ENCODE measurements around the gene DHX30.
A peak's percentile ranks its signal among the peaks of the same experiment; 100 is the strongest.

Gene DHX30

GRCh38 chr3:47781685-47782445, 21.1 kb upstream of the DHX30 start, which contains the start of gene SMARCC1:
Gene SMARCC1 (minus strand): TSS chr3:47781893. CDS start chr3:47781797, 96 bp downstream.
- peak; percentile 99 for DNase-seq (ENCODE audit: extremely low read depth, insufficient read length)

GRCh38 chr3:47782446-47783308, 20.3 kb upstream of the DHX30 start:
- DNase-seq (ENCODE audit: extremely low read depth, insufficient read length) = peak; percentile 37
- H3K4me3 ChIP-seq (replicated peaks; ENCODE audit: low read depth, low read length) = peak overlapping the region; percentile 95
- TF ChIP-seq CTCF (IDR thresholded peaks at IDR 0.05; ENCODE audit: insufficient read depth, low read length, poor library complexity, severe bottlenecking) = no peak
- H3K36me3 ChIP-seq (ENCODE audit: control insufficient read depth, insufficient read depth, low read length) = no peaks in the 10 kb centered on the region
- H3K27me3 ChIP-seq (replicated peaks; ENCODE audit: control insufficient read depth, insufficient read depth, low read length) = no peaks in the 10 kb centered on the region

More at GRCh38 chr3:47781685-47782445, 21.1 kb upstream of the DHX30 start, which contains the start of gene SMARCC1:
- no peak for TF ChIP-seq CTCF (IDR thresholded peaks at IDR 0.05; ENCODE audit: insufficient read depth, low read length, poor library complexity, severe bottlenecking)
- no peaks in the 10 kb centered on the region; the same call in 1 of the 2 replicates for H3K36me3 ChIP-seq (ENCODE audit: control insufficient read depth, insufficient read depth, low read length)
- H3K27me3 ChIP-seq (replicated peaks; ENCODE audit: control insufficient read depth, insufficient read depth, low read length) = no peaks in the 10 kb centered on the region
- H3K4me3 ChIP-seq (replicated peaks; ENCODE audit: low read depth, low read length) = peak within 1 kb of the TSS; percentile 95

DNA sequence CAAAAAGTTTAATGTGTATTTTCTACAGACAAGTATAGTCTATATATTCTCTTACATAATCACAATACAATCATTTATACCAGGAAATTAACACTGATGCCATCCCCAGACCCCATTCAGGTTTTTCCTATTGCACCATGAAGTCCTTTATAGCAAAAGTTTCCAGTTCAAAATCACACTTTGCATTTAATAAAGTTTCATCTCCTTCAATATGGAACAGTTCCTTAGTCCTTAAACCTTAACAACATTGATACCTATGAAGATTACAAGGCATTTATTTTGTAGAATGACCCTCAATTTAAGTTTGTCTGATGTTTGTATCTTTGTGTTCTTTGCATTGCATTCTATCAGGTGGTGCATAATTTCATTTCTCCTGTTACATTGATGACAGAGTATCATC, 19.3 kb upstream of the DHX30 start:
- Histone ChIP-seq H3K27me3 (replicated peaks; ENCODE audit: control insufficient read depth, insufficient read depth, low read length) (no peaks in the 10 kb centered on the region), H3K4me3 (replicated peaks; ENCODE audit: low read depth, low read length) (no peak overlapping the region; the same call in 1 of the 2 replicates), H3K36me3 (ENCODE audit: control insufficient read depth, insufficient read depth, low read length) (no peaks in the 10 kb centered on the region)
- TF ChIP-seq CTCF (IDR thresholded peaks at IDR 0.05; ENCODE audit: insufficient read depth, low read length, poor library complexity, severe bottlenecking) = no peak
- no peak for DNase-seq (ENCODE audit: extremely low read depth, insufficient read length)

- Histone ChIP-seq H3K36me3 (ENCODE audit: control insufficient read depth, insufficient read depth, low read length) (no peaks in the 10 kb centered on the region), H3K4me3 (replicated peaks; ENCODE audit: low read depth, low read length) (no peak overlapping the region), H3K27me3 (replicated peaks; ENCODE audit: control insufficient read depth, insufficient read depth, low read length) (no peaks in the 10 kb centered on the region)
- no peak for DNase-seq (ENCODE audit: extremely low read depth, insufficient read length)
- no peak for TF ChIP-seq CTCF (IDR thresholded peaks at IDR 0.05; ENCODE audit: insufficient read depth, low read length, poor library complexity, severe bottlenecking)
Observed at GRCh38 chr3:47791193-47791855, 11.6 kb upstream of the DHX30 start.

DNA sequence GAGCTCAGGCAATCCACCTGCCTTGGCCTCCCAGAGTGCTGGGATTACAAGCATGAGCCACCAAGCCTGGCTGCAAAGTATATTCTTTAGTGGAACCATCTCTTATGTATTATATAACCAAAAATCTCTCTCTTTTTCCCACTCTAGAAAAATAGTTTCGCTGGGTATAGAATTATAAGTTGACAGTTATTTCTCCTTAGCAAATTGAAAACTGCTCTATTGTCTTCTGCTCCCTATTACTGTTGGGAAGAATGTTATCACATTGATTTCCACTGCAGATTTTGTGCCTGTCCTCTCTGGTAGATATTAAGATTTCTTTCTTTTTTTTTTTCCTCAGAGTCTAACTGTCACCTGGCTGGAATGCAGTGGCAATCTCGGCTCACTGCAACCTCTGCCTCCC, 10.2 kb upstream of the DHX30 start:
- DNase-seq (ENCODE audit: extremely low read depth, insufficient read length) = no peak
- H3K27me3 ChIP-seq (replicated peaks; ENCODE audit: control insufficient read depth, insufficient read depth, low read length) = no peaks in the 10 kb centered on the region
- TF ChIP-seq CTCF (IDR thresholded peaks at IDR 0.05; ENCODE audit: insufficient read depth, low read length, poor library complexity, severe bottlenecking) = no peak
- no peak overlapping the region for H3K4me3 ChIP-seq (replicated peaks; ENCODE audit: low read depth, low read length)
- no peaks in the 10 kb centered on the region for H3K36me3 ChIP-seq (ENCODE audit: control insufficient read depth, insufficient read depth, low read length)
